NB4 (cell line): ENCODE results near the gene ZCCHC24.

Source experiments
- DNase-seq: peaks from one replicate; pipeline ENCODE4 v3.0.0; 2010; ENCODE audit warnings: low read depth
- H3K4me3 ChIP-seq: one replicate; pipeline ENCODE4 v1.5.1; 2011; ENCODE audit warnings: mild to moderate bottlenecking, low read depth, low read length, moderate library complexity
- CTCF ChIP-seq: IDR thresholded peaks from one replicate; pipeline ENCODE4 v1.5.1; 2012; ENCODE audit warnings: low read depth, low read length
- MAX ChIP-seq: IDR thresholded peaks from 2 replicates; pipeline ENCODE4 v1.6.1; 2011; ENCODE audit warnings: low read depth, low read length
- MYC ChIP-seq: IDR thresholded peaks from 2 replicates; pipeline ENCODE4 v1.6.1; 2011; ENCODE audit warnings: low read depth, low read length
- POLR2A ChIP-seq: IDR thresholded peaks from 2 replicates; pipeline ENCODE4 v1.6.1; 2011; ENCODE audit warnings: mild to moderate bottlenecking; ENCODE audit not compliant: insufficient read length; ENCODE audit errors: extremely low read depth

The ZCCHC24 gene

GRCh38 chr10:79437111-79437814, 8.2 kb downstream of the ZCCHC24 start:
- H3K4me3 ChIP-seq: no peak overlapping the region
- no peak for TF ChIP-seq POLR2A
- no peak for TF ChIP-seq MYC
- no peak for TF ChIP-seq CTCF
- no peak for TF ChIP-seq MAX
- no peak for DNase-seq

GRCh38 chr10:79436850-79437103, 8.6 kb downstream of the ZCCHC24 start:
- no peak for DNase-seq
- TF ChIP-seq MYC: no peak
- TF ChIP-seq POLR2A: no peak
- no peak for TF ChIP-seq CTCF
- TF ChIP-seq MAX: no peak
- no peak overlapping the region for H3K4me3 ChIP-seq

- TF ChIP-seq CTCF (no peak), MYC (no peak), MAX (no peak), POLR2A (no peak)
- DNase-seq: no peak
- no peak overlapping the region for H3K4me3 ChIP-seq
Measured at GRCh38 chr10:79436066-79436849, 9.2 kb downstream of the ZCCHC24 start.

- H3K4me3 ChIP-seq: no peak overlapping the region
- no peak for TF ChIP-seq MYC
- TF ChIP-seq MAX: no peak
- TF ChIP-seq CTCF: no peak
- no peak for TF ChIP-seq POLR2A
- DNase-seq: peak; percentile 62
Measured at GRCh38 chr10:79435271-79436065, 10.0 kb downstream of the ZCCHC24 start.

GRCh38 chr10:79434821-79435251, 10.6 kb downstream of the ZCCHC24 start:
- no peak overlapping the region for H3K4me3 ChIP-seq
- TF ChIP-seq CTCF (no peak), POLR2A (no peak), MYC (no peak), MAX (no peak)
- DNase-seq: no peak
